HS-5 (cell line): ENCODE results near the gene LCE1F.

Experiments
- DNase-seq: peaks from one replicate; pipeline ENCODE4 v3.0.0-alpha.2; 2012; ENCODE audit warnings: low read depth

Gene LCE1F

DNA sequence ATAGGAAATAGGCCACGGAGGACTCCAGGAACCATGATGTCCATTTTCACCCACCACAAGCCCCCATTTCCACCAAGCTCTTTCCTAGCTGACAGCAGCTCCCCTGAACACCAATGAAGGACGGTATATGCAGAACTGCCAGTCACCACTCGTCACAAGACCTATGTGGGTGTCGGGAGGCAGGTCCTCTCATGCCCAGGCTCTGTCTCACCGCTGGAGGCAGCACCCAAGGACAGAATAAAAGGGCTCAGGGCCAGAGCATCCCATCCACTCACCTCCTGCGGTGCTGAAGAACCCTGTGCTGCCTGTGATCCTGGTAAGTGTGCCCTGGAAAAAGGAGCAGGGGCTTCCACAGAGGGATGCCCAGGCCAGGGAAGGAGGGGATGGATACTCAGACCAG lies at the start of gene LCE1F:
LCE1F (plus strand) TSS at position 266 of the 400 bp plus-strand sequence. CDS start 1,232 bp downstream, outside the sequence.
- DNase-seq, result no peak

DNA sequence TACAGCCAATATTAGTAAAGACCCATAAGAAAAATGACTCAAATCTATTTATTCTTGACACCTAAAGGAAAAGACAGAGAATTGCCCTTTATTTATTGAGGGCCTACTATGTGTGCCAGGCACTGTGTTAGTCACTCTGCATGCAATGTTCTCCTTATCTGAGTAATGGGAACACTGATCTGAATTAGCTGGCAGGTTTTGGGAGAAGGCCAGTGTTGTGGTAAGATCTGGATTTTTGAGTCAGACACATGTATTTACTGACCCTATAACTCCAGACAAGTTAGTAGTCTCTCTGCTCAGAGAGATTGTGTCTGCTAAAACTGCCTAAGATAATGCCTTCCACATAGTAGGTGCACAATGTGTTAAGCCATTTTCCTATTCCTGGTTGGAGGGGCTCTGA lies 49.7 kb upstream of the LCE1F start:
- DNase-seq, result no peak

DNA sequence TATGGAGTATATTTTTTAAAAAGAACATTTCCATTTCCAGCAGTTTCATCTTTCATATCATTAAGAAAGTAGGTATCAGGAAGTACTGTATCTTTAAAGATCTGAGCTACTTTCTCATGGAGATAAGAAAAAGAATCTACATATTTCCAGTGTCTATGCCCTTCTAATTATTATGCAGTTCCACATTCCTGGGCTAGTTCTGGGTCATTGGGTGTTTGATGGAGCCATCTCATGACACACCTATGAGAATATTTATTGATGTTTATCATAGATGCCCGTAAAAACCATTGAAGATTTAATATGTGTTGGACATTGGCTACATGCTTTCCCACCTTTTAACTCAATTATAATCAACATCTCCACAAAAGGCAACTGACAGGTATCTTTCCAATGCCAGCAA lies 46.0 kb upstream of the LCE1F start:
- DNase-seq, result no peak

GRCh38 chr1:152735648-152736047 lies 39.3 kb upstream of the LCE1F start:
- no peak for DNase-seq

- no peak for DNase-seq
Measured at GRCh38 chr1:152737997-152738396, 36.9 kb upstream of the LCE1F start.

- no peak for DNase-seq
Measured at GRCh38 chr1:152739841-152740240, 35.1 kb upstream of the LCE1F start.

- no peak for DNase-seq
Measured at GRCh38 chr1:152741656-152742055, 33.3 kb upstream of the LCE1F start.

DNA sequence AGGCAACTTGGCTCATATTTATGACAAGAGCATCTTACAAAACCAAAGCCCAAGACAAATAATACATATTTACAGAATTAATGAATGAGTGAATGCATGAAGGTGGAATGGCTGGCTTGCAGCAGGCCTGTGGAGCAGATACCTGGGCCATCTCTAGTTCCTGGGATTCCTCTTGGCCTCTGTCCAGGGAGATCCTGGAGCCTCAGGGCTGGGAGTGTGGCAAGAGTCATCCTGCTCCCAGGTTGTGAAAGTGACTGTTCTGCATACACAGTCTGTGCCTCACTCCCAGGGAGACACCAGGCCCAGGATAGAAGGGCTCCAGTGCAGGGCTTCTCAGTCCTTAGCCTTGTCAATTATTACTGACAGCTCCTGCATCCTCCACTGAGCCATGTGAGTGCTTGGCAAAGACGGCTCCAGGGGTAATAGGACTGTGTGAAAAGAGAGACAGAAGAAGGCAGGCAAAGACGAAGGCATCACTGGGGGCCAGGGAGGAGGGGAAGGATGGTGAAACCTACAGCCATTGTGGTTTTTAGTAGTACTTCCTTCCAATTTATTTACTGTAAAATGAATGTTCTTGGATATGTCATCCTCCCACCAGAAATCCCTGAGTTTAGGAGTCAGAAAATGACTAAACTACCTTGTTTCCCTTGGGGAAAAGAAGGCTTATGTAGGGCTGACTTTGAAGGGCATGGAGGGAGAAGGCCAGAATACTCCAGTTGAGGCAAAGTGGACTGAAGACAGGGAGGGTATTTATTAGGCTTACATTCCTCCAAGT lies 31.4 kb upstream of the LCE1F start:
- DNase-seq, result no peak

- DNase-seq, result no peak
Measured at GRCh38 chr1:152745289-152745704, 29.6 kb upstream of the LCE1F start.

DNA sequence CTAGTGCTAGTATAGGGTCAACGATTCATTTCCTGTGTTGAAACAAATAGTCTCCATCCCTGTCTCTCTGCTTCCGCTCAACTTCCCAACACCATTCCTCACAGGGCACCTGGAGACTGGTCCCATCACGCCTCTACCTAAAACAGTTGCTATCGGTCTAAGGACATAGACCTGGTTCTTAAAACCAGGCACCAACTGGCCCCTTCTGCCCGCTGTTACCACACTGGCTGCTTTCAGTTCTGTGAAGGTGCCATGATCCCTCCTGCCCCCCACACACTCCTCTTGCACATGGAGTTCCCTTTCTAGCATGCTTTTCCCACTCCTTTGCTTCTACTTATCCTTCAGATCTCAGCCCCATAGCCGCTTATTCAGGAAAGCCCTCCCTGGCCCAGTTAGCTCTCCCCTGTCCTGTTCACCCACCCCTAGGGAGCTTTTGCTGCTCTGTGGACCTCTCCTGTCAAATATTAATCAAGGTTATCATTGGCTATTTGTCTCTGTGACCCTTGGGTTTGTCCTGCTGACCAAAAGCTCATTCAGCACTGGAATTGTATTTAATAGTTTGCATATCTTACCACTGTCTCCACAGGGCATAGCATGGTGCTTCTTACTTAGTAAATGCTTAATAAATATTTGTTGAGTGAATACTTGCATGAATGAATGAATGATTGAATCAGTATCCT lies 29.0 kb upstream of the LCE1F start:
- no peak for DNase-seq

- DNase-seq, result no peak
Measured at GRCh38 chr1:152747831-152748230, 27.1 kb upstream of the LCE1F start.

DNA sequence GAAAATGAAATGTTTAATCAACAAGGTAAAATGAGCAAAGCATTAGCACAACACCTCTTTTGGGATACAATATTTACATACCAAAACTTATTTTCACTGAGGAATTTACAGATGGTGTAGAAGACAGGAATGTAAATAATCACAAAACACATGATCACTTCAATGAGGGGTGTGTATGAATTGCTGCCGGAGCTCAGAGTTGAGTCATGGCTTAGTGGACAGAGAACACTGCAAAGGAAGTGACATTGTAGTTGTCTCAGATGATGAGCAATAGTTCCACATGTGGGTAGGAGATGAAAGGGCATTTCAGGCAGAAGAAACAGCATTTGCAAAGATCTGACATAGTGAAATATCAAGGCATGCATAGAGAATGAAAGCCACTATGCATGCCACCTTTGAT lies 22.7 kb upstream of the LCE1F start:
- peak; percentile 92 for DNase-seq

DNA sequence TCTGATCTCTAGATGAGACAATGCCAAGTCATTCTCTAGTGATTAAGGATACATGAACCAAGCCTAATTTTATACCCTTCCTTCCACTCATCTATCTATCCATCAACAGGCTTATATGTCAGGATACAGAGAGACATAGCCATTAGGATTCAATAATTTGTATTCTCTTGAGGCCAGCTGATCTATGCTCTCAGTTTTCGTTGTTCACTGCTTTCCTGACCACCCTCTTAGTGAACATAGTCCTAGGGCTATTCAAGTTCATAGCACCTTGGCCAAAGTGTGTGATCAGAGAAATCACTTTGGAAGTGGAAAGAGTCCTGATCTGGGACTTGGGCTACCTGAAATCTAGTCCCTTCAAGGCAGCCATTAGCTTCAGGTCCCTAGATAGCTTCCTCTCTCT lies 21.4 kb upstream of the LCE1F start:
- no peak for DNase-seq

GRCh38 chr1:152756872-152757271 lies 18.1 kb upstream of the LCE1F start:
- DNase-seq, result no peak

- no peak for DNase-seq
Measured at GRCh38 chr1:152757747-152758146, 17.2 kb upstream of the LCE1F start, which contains the start of gene KPRP. TSS of gene KPRP (plus strand) at chr1:152758025. CDS start at chr1:152759589, 1,564 bp downstream.

GRCh38 chr1:152758636-152759035 lies 16.3 kb upstream of the LCE1F start:
- DNase-seq, result no peak

DNA sequence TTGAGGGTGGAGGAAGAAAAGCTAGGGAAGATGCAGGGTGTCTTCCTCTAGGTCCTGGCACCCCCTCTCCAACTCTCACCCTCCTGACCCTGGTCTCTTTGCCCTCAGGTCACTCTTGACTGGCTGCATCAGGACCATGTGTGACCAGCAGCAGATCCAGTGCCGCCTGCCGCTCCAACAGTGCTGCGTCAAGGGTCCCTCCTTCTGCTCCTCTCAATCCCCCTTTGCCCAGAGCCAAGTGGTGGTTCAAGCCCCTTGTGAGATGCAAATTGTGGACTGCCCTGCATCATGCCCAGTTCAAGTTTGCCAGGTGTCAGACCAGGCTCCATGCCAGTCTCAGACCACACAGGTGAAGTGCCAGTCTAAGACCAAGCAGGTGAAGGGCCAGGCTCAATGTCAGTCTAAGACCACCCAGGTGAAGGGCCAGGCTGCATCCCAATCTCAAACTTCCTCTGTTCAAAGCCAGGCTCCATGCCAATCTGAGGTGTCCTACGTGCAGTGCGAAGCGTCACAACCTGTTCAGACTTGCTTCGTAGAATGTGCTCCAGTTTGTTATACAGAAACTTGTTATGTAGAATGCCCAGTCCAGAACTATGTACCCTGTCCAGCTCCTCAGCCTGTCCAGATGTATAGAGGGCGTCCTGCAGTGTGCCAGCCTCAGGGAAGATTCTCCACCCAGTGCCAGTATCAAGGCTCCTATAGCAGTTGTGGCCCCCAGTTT lies 15.3 kb upstream of the LCE1F start:
- DNase-seq, result no peak

- no peak for DNase-seq
Measured at GRCh38 chr1:152760551-152761190, 14.3 kb upstream of the LCE1F start.

GRCh38 chr1:152761609-152762213 lies 13.2 kb upstream of the LCE1F start:
- no peak for DNase-seq

GRCh38 chr1:152768847-152769533 lies 6.0 kb upstream of the LCE1F start:
- DNase-seq, result peak; percentile 87

DNA sequence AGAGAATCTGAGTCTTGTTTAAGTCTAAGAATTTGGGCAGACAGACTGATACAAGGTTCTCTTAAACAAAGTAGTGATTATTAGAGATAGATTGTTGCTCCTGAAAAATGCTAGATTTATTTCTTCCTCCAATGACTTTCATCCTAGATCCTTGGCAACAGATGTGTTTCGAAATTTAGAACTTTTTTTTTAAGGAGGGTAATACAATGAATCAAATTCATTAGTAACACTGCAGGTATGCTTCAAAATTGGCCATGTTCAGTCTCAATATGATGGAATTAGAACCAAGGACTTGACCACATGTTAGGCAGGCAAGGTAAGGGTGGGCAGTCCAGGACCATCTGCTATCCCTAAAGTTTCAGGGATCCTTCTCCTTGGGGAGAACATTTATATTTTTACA lies 4.5 kb upstream of the LCE1F start:
- DNase-seq, result no peak
